ENCODE results near the gene DNAJC9. TPM values are rescaled to one million over a fixed set of nuclear protein-coding genes. Genes with fewer than 3 reads are reported as not detected.

Gene DNAJC9
- total and polyA plus RNA-seq, 8 donors, result 3.5 to 26.4 (median 12.6) TPM

DNA sequence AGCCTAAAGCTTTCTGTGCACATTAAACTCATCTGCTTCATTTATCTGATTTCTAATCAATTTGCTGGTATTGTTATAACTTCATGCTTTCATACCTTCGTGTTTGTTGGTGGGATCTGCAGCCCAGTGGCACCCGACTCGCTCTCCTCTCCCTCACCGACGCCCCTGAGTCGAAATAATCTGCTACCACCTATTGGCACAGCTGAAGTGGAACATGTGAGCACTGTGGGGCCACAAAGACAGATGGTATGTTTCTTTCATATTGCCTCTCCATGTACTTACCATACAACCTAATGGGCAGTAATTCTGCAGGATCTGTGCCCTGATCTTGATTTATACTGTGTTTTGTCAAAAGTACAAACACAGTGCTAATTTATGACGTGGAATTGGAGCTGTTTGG, 12.4 kb downstream of the DNAJC9 start:
- Histone ChIP-seq H3K4me1 (no peaks in the 10 kb centered on the region), H3K9me3 (no peaks in the 10 kb centered on the region), H3K27me3 (no peaks in the 10 kb centered on the region), H3K36me3 (peaks cover 7 to 98% (median 88%) of the 10 kb centered on the region in 4 donors), H3K27ac (no peak overlapping the region), H3K4me3 (no peak overlapping the region)
- intact Hi-C loops (cut with DNase I; ENCODE audit: low total_unique reads), result no loop called here
- DNase-seq, result no peak
- 83 to 89% (median 85%) methylated on average over 7 of the region's 7 CpGs for WGBS, 5 donors
- TF ChIP-seq POLR2A (IDR thresholded peaks at IDR 0.05) (no peak), EP300 (IDR thresholded peaks at IDR 0.05) (no peak), CTCF (IDR thresholded peaks at IDR 0.05) (no peak), POLR2AphosphoS5 (IDR thresholded peaks at IDR 0.05) (no peak)

DNA sequence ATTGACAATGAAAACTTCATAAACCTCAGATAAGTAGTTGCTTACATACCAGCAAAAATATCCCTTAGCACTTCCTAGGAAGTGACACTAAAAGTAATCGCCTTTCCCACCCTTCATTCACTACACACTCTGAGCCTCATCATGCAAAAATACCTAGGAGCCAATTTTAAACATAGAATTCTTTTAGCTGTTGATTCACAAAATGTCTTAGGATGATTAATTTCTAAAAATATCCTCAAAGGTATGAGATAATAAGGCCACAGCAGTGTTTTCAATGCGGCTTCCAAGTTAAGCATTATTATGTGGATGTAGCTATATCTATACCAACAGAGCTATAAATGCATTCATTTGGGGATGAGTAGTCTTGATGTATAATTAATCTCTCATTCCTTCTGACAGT, 13.2 kb downstream of the DNAJC9 start:
- Histone ChIP-seq H3K27ac (no peak overlapping the region), H3K4me3 (no peak overlapping the region), H3K36me3 (peaks cover 7 to 97% (median 80%) of the 10 kb centered on the region in 4 donors), H3K4me1 (no peaks in the 10 kb centered on the region), H3K9me3 (no peaks in the 10 kb centered on the region), H3K27me3 (no peaks in the 10 kb centered on the region)
- intact Hi-C loops (cut with DNase I; ENCODE audit: low total_unique reads), result no loop called here
- no peak for DNase-seq
- WGBS, 5 donors, result 86 to 96% (median 92%) methylated on average over 2 of the region's 2 CpGs
- TF ChIP-seq POLR2A (IDR thresholded peaks at IDR 0.05) (no peak), CTCF (IDR thresholded peaks at IDR 0.05) (no peak), EP300 (IDR thresholded peaks at IDR 0.05) (no peak), POLR2AphosphoS5 (IDR thresholded peaks at IDR 0.05) (no peak)

- Histone ChIP-seq H3K27ac (no peak overlapping the region), H3K4me3 (no peak overlapping the region), H3K9me3 (no peaks in the 10 kb centered on the region), H3K4me1 (no peaks in the 10 kb centered on the region), H3K27me3 (no peaks in the 10 kb centered on the region), H3K36me3 (peaks cover 7 to 92% (median 77%) of the 10 kb centered on the region in 4 donors)
- TF ChIP-seq POLR2AphosphoS5 (IDR thresholded peaks at IDR 0.05) (no peak), CTCF (IDR thresholded peaks at IDR 0.05) (no peak), EP300 (IDR thresholded peaks at IDR 0.05) (no peak), POLR2A (IDR thresholded peaks at IDR 0.05) (no peak)
- intact Hi-C loops (cut with DNase I; ENCODE audit: low total_unique reads), result no loop called here
- DNase-seq, result no peak
- WGBS, 5 donors, result 85 to 93% (median 87%) methylated on average over 8 of the region's 8 CpGs
Measured at GRCh38 chr10:73232887-73233286, 14.2 kb downstream of the DNAJC9 start.

GRCh38 chr10:73229567-73229966, 17.5 kb downstream of the DNAJC9 start:
- no peak overlapping the region for H3K27ac ChIP-seq
- 71 to 85% (median 74%) methylated on average over 6 of the region's 6 CpGs for WGBS, 5 donors
- no peaks in the 10 kb centered on the region for H3K27me3 ChIP-seq
- peaks cover 7 to 68% (median 50%) of the 10 kb centered on the region in 4 donors for H3K36me3 ChIP-seq
- TF ChIP-seq POLR2A (IDR thresholded peaks at IDR 0.05) (no peak), CTCF (IDR thresholded peaks at IDR 0.05) (no peak), POLR2AphosphoS5 (IDR thresholded peaks at IDR 0.05) (no peak), EP300 (IDR thresholded peaks at IDR 0.05) (no peak)
- no peaks in the 10 kb centered on the region for H3K4me1 ChIP-seq
- intact Hi-C loops (cut with DNase I; ENCODE audit: low total_unique reads), result no loop called here
- no peak overlapping the region for H3K4me3 ChIP-seq
- DNase-seq, result no peak
- no peaks in the 10 kb centered on the region for H3K9me3 ChIP-seq
